HUES6 (cell line): Measurements from ENCODE around the gene MICAL3.
"Not testable (repeated sequence)": the region's sequence is repeated elsewhere in the genome, so short reads cannot be mapped to it uniquely, and the experiment has no call there.

ENCODE experiments used
- H3K27ac ChIP-seq: 2 replicates; pipeline ENCODE4 v1.7.0; 2013; ENCODE audit warnings: low read depth, mild to moderate bottlenecking, low read length, inconsistent platforms
- H3K27me3 ChIP-seq: 2 replicates; pipeline ENCODE4 v1.6.1; 2013; ENCODE audit warnings: low read length; ENCODE audit not compliant: control insufficient read depth, insufficient read depth
- H3K36me3 ChIP-seq: 2 replicates; pipeline ENCODE4 v1.6.1; 2013; ENCODE audit warnings: low read length; ENCODE audit not compliant: control insufficient read depth, insufficient read depth
- H3K4me1 ChIP-seq: 2 replicates; pipeline ENCODE4 v1.6.1; 2013; ENCODE audit warnings: low read length; ENCODE audit not compliant: control insufficient read depth, insufficient read depth
- H3K4me3 ChIP-seq: 2 replicates; pipeline ENCODE4 v1.5.1; 2013; ENCODE audit warnings: low read depth, low read length
- H3K9ac ChIP-seq: one replicate; pipeline ENCODE4 v1.6.1; 2013; ENCODE audit warnings: mild to moderate bottlenecking, low read length
- H3K9me3 ChIP-seq: 2 replicates; pipeline ENCODE4 v1.6.1; 2013; ENCODE audit warnings: low read depth, low read length; ENCODE audit not compliant: control insufficient read depth, insufficient read depth

MICAL3 gene

DNA sequence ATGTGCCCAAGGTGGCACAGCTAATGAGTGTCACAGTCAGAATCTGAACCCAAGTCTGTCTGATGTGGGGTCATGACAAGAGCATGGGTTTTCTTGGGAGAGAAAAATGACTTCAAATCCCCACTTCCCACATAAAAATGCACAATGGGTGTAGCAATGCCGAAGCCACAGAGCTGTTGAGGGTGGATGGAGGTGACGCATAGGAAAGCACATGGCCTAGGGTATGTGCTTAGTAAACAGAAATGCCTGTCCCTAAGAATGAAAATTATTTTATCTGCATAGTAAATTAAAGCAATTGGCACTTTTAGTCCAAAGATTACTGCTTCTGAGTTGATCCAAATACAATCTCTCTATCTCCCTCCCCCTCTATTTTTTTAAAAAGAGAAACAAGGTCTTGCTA lies 10.9 kb downstream of the MICAL3 start:
- no peak overlapping the region for H3K9ac ChIP-seq
- no peak overlapping the region for H3K27ac ChIP-seq
- H3K4me1 ChIP-seq = no peaks in the 10 kb centered on the region
- no peaks in the 10 kb centered on the region for H3K9me3 ChIP-seq
- H3K27me3 ChIP-seq = no peaks in the 10 kb centered on the region
- H3K36me3 ChIP-seq = no peaks in the 10 kb centered on the region
- no peak overlapping the region for H3K4me3 ChIP-seq

DNA sequence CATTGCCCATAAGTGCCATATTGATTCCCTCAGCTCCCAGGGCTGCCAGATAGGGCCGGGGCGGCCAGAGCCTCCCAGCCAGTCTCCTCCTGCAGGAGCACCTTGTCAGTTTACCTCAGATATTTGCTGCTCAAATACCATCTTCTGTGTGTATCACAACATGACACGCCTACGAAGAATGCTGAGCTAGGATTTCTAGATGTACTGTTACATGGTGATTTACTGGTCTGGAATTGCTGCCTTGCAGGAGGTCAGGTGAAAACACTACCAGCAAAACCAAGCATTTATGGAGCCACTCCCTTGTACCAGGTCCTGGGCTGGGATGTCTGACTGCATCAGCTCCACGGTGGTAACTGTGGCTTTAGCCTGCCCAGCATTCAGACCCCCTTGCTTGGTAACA lies 11.8 kb downstream of the MICAL3 start:
- Histone ChIP-seq H3K36me3 (no peaks in the 10 kb centered on the region), H3K9ac (no peak overlapping the region), H3K4me3 (no peak overlapping the region), H3K27ac (no peak overlapping the region), H3K27me3 (no peaks in the 10 kb centered on the region), H3K4me1 (no peaks in the 10 kb centered on the region), H3K9me3 (no peaks in the 10 kb centered on the region)

DNA sequence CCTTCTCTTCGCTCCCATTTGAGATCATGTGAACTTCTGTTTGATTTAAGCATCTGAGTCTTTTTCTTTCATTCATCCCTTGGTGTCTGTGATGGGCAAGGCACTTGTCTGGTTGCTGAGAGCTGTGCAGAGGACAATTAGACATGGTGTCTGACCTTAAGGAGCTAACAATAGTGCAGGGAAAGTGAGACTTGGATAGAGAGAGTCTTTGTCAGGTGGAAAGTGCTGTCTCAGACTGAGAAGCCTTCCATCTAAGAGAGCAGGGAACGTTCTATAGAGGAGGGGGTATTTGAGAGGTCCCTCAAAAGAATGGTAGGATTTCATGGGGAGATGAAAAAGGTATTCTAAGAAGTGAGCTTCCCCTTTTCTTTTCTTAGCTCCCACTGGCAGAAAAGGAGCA lies 14.1 kb downstream of the MICAL3 start:
- Histone ChIP-seq H3K9me3 (no peaks in the 10 kb centered on the region), H3K9ac (no peak overlapping the region), H3K4me1 (no peaks in the 10 kb centered on the region)

DNA sequence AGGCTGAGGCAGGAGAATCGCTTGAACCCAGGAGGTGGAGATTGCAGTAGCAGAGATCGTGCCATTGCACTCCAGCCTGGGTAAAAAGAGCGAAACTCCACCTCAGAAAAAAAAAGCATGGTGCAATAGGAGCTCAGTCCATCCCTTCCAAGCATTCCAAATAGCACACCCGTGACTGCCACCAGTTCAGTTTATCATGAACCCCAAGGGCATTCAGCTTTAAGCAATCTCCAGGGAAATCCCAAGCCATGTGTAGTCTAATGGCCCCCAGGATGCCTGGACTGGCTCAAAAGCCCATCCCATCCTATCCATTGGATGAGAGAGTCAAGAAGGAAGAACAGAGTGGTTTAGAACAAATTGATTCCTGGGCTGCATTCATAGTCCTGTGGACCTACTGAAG lies 16.2 kb downstream of the MICAL3 start:
- Histone ChIP-seq H3K4me1 (no peaks in the 10 kb centered on the region), H3K9me3 (no peaks in the 10 kb centered on the region), H3K27ac (no peak overlapping the region), H3K36me3 (no peaks in the 10 kb centered on the region), H3K9ac (no peak overlapping the region), H3K4me3 (no peak overlapping the region), H3K27me3 (no peaks in the 10 kb centered on the region)

More for the DNA sequence above, 14.1 kb downstream of the MICAL3 start:
- Histone ChIP-seq H3K27ac (no peak overlapping the region), H3K27me3 (no peaks in the 10 kb centered on the region), H3K4me3 (no peak overlapping the region), H3K36me3 (no peaks in the 10 kb centered on the region)

DNA sequence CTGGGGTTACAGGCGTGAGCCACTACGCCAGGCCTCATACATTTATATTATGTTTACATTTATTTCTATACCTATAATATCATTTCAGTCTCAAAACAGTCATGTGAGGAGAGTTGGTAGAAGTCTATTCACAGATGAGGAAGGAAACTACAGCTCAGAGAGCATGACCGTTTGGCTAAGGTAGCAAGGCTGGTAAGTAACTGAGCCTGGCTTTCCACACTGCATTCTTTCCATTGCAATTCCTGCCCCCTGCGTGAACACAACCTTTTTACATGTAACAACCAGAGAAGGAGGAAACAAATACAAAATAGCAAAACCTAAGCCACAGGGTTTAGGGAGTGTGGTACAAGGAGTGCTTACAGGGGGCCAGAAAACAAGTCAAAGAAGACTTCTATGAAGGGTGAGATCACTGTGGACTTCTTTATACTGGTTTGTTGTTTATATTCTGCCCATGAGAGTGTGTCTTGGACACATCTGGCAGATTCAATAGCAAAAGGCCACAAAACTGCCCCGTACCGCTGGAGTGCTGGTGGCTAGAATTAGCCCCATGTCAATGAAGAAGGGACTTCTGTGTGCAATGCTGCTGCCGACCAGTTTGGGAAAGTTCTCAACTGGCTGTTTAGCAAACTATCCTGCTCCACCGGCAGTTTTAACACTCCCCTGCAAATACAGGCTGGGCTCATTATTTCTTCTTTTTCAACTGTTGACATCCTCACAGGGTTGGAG lies 19.0 kb downstream of the MICAL3 start:
- Histone ChIP-seq H3K27me3 (no peaks in the 10 kb centered on the region), H3K4me3 (no peak overlapping the region), H3K36me3 (no peaks in the 10 kb centered on the region), H3K4me1 (no peaks in the 10 kb centered on the region), H3K9ac (no peak overlapping the region), H3K9me3 (no peaks in the 10 kb centered on the region), H3K27ac (no peak overlapping the region)

DNA sequence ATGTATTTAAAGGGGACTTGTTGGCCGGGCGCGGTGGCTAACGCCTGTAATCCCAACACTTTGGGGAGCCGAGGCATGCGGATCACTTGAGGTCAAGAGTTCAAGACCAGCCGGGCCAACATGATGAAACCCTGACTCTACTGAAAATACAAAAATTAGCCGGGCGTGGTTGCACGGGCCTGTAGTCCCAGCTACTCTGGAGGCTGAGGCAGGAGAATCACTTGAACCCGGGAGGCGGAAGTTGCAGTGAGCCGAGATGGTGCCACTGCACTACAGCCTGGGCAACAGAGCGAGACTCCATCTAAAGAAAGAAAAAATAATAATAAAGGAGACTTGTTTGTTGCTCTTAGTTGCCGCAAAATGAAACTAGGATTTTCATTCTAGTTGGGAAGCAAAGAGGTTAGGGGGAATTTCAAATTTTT lies 22.5 kb downstream of the MICAL3 start:
- H3K36me3 ChIP-seq, H3K27me3 ChIP-seq, H3K4me3 ChIP-seq, H3K9ac ChIP-seq, H3K4me1 ChIP-seq, H3K27ac ChIP-seq, H3K9me3 ChIP-seq: not testable (repeated sequence)

DNA sequence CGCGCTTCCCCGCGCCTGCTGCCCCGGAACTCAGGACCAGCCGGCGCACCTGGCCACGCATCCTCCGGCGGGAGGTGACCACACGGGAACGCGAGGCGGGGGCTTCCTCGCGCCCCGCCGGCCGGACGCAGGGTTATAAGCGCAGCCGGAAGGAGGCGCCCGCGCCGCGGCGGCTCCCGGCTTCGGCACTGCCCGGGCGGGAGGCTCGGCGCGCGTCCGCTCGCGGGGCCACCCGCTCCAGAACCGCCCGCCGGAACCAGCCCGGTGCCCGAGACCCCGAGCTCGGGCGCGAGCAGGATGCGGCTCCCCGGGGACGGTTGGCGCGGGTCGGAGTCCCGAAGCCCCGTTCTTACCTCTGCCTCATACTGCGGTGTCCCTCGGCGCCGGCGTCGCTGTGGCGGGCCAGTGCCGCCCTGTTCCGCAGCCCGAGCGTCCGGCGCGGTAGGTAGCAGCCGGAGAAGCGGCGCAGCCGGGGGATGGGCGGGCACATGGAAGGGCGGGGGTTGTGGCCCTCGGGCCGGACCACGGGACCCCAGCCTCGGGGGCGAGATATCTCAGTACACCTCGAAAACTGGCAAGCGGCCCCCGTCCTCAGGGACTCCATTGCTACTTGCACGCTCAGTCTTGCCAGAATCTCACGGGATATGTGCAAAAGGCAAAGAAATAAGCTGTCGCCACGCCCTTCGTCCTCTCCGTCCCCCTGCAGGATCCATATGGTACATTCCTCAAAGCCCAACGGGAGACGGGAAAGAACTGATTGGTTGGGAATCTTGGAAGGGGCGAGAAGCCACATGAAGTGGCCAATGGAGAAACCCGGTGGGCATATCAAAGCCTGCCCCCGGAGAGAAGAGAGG lies 23.1 kb downstream of the MICAL3 start:
- Histone ChIP-seq H3K9ac (peak overlapping the region; percentile 98), H3K9me3 (no peaks in the 10 kb centered on the region), H3K27me3 (no peaks in the 10 kb centered on the region), H3K27ac (peak overlapping the region; percentile 95), H3K4me3 (peak overlapping the region; percentile 90), H3K4me1 (peaks cover 6% of the 10 kb centered on the region; the same call in 1 of the 2 replicates), H3K36me3 (no peaks in the 10 kb centered on the region)

DNA sequence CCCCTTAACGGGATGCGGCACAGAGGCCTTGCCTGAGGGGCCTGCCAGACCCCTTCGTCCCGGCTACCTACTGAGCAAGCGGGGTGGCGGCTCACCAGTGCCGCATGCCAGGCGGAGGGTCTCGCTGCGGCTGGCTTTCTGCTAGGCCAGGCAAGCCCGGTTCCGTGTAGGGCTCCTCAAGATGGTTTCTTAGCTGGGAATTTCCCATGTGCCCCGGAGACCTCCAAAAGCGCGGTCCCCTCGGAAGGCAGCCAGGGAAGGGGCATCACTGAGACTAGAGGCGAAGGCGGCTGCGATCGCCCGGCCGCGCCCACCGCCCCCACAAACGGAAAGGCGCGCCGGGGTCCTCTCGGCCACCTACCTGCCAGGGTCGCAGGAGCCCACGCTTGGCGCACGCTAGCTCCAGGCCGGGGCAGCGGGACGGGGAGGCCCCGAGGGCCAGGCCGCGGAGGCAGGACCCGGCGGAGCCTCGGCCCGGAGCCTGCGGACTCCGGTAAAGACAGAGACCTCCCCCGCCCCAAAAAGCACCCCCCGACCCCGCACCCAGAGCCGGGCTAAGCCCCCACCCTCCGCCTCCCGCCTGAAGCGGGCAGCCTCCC lies 23.8 kb downstream of the MICAL3 start:
- H3K9me3 ChIP-seq = no peaks in the 10 kb centered on the region
- peak overlapping the region; percentile 98 for H3K9ac ChIP-seq
- H3K27me3 ChIP-seq = no peaks in the 10 kb centered on the region
- no peak overlapping the region for H3K27ac ChIP-seq
- peak overlapping the region; percentile 90 for H3K4me3 ChIP-seq
- H3K36me3 ChIP-seq = no peaks in the 10 kb centered on the region
- H3K4me1 ChIP-seq = peaks cover 6% of the 10 kb centered on the region; the same call in 1 of the 2 replicates

DNA sequence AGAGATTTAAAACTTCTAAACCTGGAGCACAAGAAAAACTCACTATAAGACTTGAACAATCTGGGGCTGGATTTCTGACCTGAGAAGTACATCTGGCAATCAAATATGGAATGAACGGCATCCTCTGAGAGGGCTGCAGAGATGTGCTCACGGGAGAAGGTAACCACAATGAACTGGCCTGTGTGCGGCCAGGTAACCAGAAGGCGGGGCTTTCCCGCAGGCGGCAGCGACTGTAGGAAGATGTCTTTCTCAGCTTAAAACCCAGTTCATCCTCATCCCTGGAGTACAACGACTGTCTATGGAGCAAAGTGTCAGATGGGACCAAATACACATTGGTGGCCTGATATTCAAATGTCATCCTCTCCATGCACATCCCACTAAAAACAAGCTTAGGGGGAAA lies 24.5 kb downstream of the MICAL3 start:
- H3K4me3 ChIP-seq = peak overlapping the region; percentile 90
- H3K4me1 ChIP-seq = peaks cover 6% of the 10 kb centered on the region; the same call in 1 of the 2 replicates
- no peaks in the 10 kb centered on the region for H3K27me3 ChIP-seq
- no peaks in the 10 kb centered on the region for H3K9me3 ChIP-seq
- H3K27ac ChIP-seq = no peak overlapping the region
- no peaks in the 10 kb centered on the region for H3K36me3 ChIP-seq
- H3K9ac ChIP-seq = no peak overlapping the region

DNA sequence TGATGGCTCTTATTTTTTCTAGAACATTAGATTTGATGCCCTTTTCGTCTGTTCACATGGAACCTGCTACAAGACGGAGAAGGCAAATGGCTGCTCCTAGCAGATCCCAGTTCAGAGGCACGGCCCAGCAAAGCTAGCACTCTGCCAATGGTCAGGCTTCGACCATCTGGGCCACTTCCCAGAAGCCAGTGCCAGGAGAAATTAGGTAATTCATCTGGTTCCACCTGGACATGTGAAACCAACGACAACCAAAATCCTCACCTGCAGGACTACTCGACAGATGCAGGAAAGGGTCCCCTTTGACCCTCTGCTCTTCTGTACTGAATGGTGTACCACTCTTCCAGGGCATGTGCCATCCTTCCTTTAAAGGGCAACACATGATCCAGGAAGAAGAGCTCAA lies 25.4 kb downstream of the MICAL3 start:
- no peak overlapping the region for H3K27ac ChIP-seq
- peaks cover 6% of the 10 kb centered on the region; the same call in 1 of the 2 replicates for H3K4me1 ChIP-seq
- H3K4me3 ChIP-seq = no peak overlapping the region
- no peaks in the 10 kb centered on the region for H3K36me3 ChIP-seq
- no peaks in the 10 kb centered on the region for H3K9me3 ChIP-seq
- no peak overlapping the region for H3K9ac ChIP-seq
- H3K27me3 ChIP-seq = no peaks in the 10 kb centered on the region

DNA sequence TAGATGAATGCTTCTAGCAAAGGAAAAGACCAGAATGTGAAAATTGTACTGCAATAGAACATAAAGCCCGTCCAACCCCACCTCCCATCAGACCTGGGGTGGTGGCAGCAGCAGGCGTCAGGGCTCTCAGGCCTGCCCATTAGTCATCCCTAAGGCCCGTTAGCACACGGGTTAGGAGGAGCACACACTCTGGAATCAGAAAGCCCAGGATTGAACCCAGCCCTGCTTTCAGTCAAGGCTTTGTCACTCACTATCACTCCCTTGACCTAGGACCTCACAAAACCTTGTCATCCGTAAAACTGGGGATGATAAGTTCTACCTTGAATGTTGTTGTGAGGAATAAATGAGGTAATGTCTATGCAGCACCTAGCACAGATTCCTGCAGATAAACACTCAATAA lies 26.9 kb downstream of the MICAL3 start:
- H3K9ac ChIP-seq = no peak overlapping the region
- no peaks in the 10 kb centered on the region for H3K9me3 ChIP-seq
- H3K36me3 ChIP-seq = no peaks in the 10 kb centered on the region
- H3K27ac ChIP-seq = no peak overlapping the region
- H3K4me1 ChIP-seq = peaks cover 10% of the 10 kb centered on the region
- H3K4me3 ChIP-seq = no peak overlapping the region
- H3K27me3 ChIP-seq = no peaks in the 10 kb centered on the region
